ENCODE results near the gene RUNX1. TPM values are rescaled to one million over a fixed set of nuclear protein-coding genes. Genes with fewer than 3 reads are reported as not detected.

RUNX1 gene
- total and polyA plus RNA-seq, 10 of the 15 experiments (the other 5 are each of a cell fraction or from before 2014, with no cell fraction given), result 0.90 to 15.2 (median 4.1) TPM

GRCh38 chr21:34981791-34982190 lies 67.3 kb downstream of the RUNX1 start:
- Histone ChIP-seq H3K4me3 (no peak overlapping the region), H3K9ac (ENCODE audit: control insufficient read depth, insufficient read depth, low read length) (no peak overlapping the region), H3K27ac (ENCODE audit: control insufficient read depth, insufficient read depth) (no peak overlapping the region), H3K27me3 (replicated peaks in 1 of 2; ENCODE audit: control insufficient read depth in 2 of 2, insufficient read depth in 2 of 2, low read length in 1 of 2) (peaks cover 0 to 4% of the 10 kb centered on the region in 2 experiments; a peak in 3 of 4 replicates), H3K36me3 (ENCODE audit: control insufficient read depth in 2 of 2, insufficient read depth in 2 of 2, low read length in 1 of 2) (no peaks in the 10 kb centered on the region), H4K20me1 (ENCODE audit: control insufficient read depth, insufficient read depth) (no peaks in the 10 kb centered on the region; the same call in 1 of the 2 replicates), H3K79me2 (ENCODE audit: control insufficient read depth, insufficient read depth, low read length) (no peaks in the 10 kb centered on the region), H3K4me1 (ENCODE audit: control insufficient read depth, insufficient read depth, low read length) (peaks cover 12% of the 10 kb centered on the region), H3K4me2 (ENCODE audit: control insufficient read depth, insufficient read depth) (no peak overlapping the region), H2AFZ (ENCODE audit: control insufficient read depth, low read depth, low read length) (no peak overlapping the region), H3K9me3 (replicated peaks; ENCODE audit: control insufficient read depth, insufficient read depth, low read length) (no peaks in the 10 kb centered on the region)
- WGBS (ENCODE audit: insufficient coverage, insufficient replicate concordance, low lambda C conversion rate, missing lambda C conversion rate), result 82% methylated on average over 7 of the region's 7 CpGs
- ChIA-PET SMC1A (ENCODE audit: uncharacterized antibody, unreplicated experiment) (interaction anchor here (1.5 to 2.6 kb wide), 2 partner anchors 8 kb away, joined by 4 to 7 read pairs; no protein-coding TSS in a partner anchor), CTCF (interaction anchor here (0.6 kb wide), 1 partner anchor 1577 kb away, joined by 3 read pairs; no protein-coding TSS in a partner anchor), POLR2A (no interaction called here), RAD21 (ENCODE audit: unreplicated experiment) (no interaction called here)
- FAIRE-seq (no peak), DNase-seq (ENCODE audit: low read depth, low spot score) (no peak), ATAC-seq (no peak)
- intact Hi-C loops (cut with micrococcal nuclease; ENCODE audit: unreplicated experiment) (no loop called here), in situ Hi-C loops (cut with MboI) (no loop called here)
- no TSS peak for BruUV-seq (replicated peaks)
- TF ChIP-seq IKZF2 (IDR thresholded peaks at IDR 0.05), result no peak
- no peak for TF ChIP-seq TAF1 (IDR thresholded peaks at IDR 0.05; ENCODE audit: borderline replicate concordance, low read depth, low read length)
- TF ChIP-seq ZNF24 (IDR thresholded peaks at IDR 0.05), result no peak
- TF ChIP-seq JUNB (IDR thresholded peaks at IDR 0.05), result no peak
- no peak for TF ChIP-seq IRF3 (IDR thresholded peaks at IDR 0.05)
- no peak for TF ChIP-seq NRF1 (conservative IDR thresholded peaks at IDR 0.05; ENCODE audit: low read depth, low read length)
- no peak for TF ChIP-seq WRNIP1 (IDR thresholded peaks at IDR 0.05; ENCODE audit: borderline replicate concordance, low read depth, low read length)
- TF ChIP-seq ZNF274 (IDR thresholded peaks at IDR 0.05; ENCODE audit: insufficient read depth, insufficient read length), result no peak
- TF ChIP-seq SUPT20H (IDR thresholded peaks at IDR 0.05; ENCODE audit: borderline replicate concordance, control insufficient read depth, low read depth, low read length), result no peak
- TF ChIP-seq CHD2 (IDR thresholded peaks at IDR 0.05; ENCODE audit: borderline replicate concordance, low read depth, low read length), result no peak
- TF ChIP-seq, protein P1, sequence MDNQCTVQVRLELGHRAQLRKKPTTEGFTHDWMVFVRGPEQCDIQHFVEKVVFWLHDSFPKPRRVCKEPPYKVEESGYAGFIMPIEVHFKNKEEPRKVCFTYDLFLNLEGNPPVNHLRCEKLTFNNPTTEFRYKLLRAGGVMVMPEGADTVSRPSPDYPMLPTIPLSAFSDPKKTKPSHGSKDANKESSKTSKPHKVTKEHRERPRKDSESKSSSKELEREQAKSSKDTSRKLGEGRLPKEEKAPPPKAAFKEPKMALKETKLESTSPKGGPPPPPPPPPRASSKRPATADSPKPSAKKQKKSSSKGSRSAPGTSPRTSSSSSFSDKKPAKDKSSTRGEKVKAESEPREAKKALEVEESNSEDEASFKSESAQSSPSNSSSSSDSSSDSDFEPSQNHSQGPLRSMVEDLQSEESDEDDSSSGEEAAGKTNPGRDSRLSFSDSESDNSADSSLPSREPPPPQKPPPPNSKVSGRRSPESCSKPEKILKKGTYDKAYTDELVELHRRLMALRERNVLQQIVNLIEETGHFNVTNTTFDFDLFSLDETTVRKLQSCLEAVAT (IDR thresholded peaks at IDR 0.05), result no peak
- TF ChIP-seq PBX3 (IDR thresholded peaks at IDR 0.05; ENCODE audit: insufficient replicate concordance, low read depth, low read length), result no peak
- TF ChIP-seq POLR2AphosphoS5 (IDR thresholded peaks at IDR 0.05; ENCODE audit: low read length), result no peak
- TF ChIP-seq NR2F1 (conservative IDR thresholded peaks at IDR 0.05), result no peak
- no peak for TF ChIP-seq SREBF2 (IDR thresholded peaks at IDR 0.05; ENCODE audit: low read length)
- TF ChIP-seq TARDBP (IDR thresholded peaks at IDR 0.05; ENCODE audit: borderline replicate concordance), result no peak
- no peak for TF ChIP-seq CHD4 (IDR thresholded peaks at IDR 0.05)
- no peak for TF ChIP-seq ZNF384 (IDR thresholded peaks at IDR 0.05; ENCODE audit: borderline replicate concordance, low read depth, low read length)
- TF ChIP-seq POU2F2 (IDR thresholded peaks at IDR 0.05; ENCODE audit: borderline replicate concordance, low read depth, low read length), result no peak

Measured in GM12878 (cell line).